Activated T-cell treated with anti-CD3 and anti-CD28 coated beads for 24 hours (primary cell): Measurements from ENCODE around the gene VIM.

Source experiments
- DNase-seq: peaks from one replicate; pipeline ENCODE4 v3.0.0-alpha.2; 2020; ENCODE audit warnings: low read depth

VIM gene

DNA sequence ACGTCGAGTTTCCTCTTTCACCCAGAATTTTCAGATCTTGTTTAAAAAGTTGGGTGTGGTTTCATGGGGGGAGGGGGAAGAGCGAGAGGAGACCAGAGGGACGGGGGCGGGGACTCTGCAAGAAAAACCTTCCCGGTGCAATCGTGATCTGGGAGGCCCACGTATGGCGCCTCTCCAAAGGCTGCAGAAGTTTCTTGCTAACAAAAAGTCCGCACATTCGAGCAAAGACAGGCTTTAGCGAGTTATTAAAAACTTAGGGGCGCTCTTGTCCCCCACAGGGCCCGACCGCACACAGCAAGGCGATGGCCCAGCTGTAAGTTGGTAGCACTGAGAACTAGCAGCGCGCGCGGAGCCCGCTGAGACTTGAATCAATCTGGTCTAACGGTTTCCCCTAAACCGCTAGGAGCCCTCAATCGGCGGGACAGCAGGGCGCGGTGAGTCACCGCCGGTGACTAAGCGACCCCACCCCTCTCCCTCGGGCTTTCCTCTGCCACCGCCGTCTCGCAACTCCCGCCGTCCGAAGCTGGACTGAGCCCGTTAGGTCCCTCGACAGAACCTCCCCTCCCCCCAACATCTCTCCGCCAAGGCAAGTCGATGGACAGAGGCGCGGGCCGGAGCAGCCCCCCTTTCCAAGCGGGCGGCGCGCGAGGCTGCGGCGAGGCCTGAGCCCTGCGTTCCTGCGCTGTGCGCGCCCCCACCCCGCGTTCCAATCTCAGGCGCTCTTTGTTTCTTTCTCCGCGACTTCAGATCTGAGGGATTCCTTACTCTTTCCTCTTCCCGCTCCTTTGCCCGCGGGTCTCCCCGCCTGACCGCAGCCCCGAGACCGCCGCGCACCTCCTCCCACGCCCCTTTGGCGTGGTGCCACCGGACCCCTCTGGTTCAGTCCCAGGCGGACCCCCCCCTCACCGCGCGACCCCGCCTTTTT, at the start of gene VIM:
Gene VIM, plus strand, starts transcription at position 151 of the 925 bp plus-strand sequence. CDS start 1,182 bp downstream, outside the sequence.
- DNase-seq, result peak; percentile 79

DNA sequence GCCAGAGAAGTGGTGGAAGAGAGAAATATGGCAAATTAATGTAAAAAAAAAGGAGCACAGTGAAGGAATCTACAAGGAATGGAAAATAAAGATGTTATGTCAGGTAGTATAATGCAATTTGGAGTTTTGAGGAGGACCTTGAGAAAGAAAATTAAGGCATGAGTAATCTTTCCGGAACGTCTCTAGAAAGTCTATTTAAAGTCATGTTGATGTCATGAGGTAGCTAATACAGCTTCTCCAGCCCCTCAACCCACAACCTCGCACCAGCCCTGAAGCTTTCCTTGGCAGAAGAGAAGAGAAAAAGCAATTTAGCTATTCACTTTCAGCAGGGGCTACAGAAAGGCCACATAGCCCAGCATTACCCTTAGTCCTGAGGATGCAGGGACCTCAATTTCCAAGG, 49.0 kb upstream of the VIM start:
- DNase-seq, result no peak

DNA sequence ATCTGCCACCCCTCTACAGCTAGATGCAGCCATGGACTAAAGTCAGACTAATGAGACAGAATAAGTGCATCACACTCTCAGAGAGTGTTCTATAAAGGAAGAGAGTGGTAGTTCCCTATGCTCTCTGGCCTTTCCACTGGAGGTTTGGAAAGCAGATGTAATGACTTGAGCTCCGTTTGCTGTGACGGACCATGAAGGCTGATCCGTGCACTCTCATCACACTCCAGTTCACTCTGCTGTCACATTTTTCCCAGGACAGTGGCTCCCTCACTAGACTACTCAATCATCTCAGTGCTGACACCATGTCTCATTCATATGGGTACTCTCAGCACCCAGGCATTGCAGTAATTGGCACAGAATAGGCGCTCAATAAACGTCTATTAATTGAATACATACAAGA, 46.9 kb upstream of the VIM start:
- no peak for DNase-seq

DNA sequence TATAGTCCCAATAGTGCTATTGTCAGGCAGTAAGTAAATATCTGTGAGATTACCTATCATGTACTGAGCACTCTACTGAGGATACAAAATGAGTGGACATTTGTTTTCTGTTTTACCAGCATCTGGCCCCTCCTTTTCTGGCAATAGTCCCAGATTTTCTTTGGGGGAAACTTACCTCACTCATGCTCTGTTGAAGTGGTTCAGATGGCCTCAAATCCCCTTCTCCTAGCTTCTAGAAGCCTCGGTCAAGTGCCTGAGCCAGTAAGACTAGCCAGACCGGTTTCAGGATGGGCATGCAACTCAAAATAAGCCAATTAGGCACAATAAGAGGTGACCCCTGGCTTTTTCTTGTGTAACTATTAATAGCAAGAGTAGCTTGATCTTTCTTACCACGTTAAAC, 46.3 kb upstream of the VIM start:
- DNase-seq, result no peak

DNA sequence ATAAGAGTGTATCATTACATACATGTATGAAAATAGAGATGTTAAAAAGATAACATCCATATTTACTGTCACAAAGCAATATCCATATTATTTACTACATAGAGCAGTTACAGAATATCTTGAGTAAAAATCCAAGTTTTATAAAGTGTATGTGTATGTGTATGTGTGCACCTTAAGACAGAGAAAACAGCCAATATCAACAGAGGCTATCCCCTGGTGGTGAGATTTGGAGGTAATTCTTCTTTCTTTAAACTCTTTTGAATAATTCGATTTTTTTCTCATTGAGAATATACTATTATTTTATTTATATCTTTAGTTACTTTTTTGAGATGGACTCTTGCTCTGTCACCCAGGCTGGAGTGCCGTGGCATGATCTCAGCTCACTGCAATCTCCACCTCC, 44.9 kb upstream of the VIM start:
- no peak for DNase-seq

DNA sequence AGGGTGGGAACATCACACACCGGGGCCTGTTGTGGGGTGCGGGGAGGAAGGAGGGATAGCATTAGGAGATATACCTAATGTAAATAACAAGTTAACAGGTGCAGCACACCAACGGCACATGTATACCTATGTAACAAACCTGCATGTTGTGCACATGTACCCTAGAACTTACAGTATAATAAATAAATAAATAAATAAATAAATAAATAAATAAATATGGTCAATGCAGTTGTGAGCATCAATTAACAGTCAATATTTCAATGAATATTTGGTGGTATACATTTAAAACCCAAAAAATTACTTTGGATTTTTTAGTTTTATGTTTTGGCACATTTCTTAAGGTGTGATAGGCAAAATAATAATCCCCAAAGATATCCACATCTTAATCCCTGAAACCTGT, 42.2 kb upstream of the VIM start:
- no peak for DNase-seq

DNA sequence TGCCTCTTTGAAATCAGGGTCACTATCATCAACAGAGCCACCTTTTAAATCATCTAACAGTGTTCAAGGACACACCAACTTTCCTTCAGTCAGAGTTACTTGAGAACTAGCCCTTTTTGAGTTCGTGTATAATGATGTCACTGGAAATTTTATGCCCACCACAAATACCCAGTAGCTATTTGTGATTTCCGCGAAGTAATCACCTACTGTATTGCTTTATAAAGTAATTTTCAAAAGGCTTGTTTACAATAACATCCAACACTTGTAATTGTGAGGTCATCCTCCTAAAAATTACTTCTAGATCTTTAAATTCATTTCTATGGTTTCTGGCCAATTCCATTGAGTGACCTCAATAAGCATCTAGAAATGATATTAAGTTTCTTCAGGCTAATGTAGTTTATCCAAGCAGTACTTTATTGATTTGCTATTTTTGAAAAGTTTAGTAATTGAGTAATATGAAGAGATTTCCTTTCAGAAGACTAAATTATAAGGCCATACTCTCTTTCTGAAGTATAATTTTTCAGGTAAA, 39.3 kb upstream of the VIM start:
- no peak for DNase-seq

DNA sequence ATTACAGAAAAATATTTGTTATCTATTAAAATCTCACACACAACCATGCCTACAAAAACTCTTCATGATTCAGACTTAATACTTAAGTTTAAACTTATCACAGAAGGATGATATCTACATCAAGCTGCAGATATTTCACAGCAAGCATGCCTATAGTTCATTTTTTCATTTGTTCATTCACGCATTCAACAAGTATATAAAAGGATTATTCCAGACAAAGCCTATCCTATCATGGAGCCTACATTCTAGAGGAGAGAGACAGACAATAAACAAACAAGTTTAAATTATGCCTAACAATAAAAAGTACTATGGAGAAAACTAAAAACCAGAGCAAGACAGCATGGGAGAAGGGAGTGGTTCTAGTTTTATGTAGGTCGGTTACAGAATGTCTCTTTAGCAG, 37.4 kb upstream of the VIM start:
- no peak for DNase-seq

DNA sequence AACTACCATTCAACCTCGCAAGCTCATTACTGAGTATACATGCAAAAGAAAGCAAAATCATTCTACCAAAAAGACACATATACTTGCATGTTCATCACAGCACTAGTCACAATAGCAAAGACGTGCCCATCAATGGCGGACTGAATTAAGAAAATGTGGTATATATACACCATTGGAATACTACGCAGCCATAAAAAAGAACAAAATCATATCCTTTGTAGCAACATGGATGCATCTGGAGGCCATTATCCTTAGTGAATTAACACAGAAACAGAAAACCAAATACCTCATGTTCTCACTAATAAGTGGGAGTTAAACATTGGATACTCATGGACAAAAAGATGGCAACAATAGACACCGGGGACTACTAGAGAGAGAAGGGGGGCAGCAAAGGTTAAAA, 33.0 kb upstream of the VIM start:
- DNase-seq, result no peak

DNA sequence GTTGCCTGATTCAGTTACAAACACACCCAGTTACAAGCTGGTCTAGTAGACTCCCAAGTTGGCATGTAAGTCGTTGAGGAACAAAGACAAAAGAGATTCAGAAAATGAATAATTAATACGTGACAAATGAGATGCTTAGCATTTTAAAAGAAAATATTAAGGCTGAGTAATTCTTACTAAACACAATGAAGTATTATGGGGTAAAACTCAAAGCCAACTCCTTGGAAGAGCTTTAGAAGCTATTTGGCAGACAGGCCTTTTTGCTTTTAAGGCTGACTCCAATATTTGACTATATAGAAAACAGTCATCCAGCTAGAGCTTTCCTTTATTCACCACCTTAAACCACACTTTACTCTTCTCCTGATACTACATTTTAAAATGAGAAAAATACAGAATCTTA, 32.0 kb upstream of the VIM start:
- DNase-seq, result no peak

DNA sequence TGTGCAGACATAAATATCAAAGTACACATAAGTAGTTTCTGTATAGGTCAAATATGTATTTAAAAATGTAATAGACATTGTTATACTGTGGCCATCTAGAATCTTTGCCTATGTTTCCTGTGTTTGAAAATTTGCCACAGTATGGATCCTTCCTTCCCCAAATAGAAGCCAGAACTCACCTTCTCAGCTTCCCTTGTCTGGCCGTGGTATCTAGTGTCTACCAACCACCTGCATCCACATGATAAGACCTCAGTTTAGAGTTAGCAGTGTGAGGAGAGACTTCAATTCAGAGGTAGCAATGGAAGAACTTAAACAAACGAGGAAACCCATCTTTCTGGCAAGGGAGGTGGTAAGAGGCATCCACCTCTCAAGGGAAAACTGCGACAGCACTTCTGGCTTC, 31.5 kb upstream of the VIM start:
- no peak for DNase-seq

DNA sequence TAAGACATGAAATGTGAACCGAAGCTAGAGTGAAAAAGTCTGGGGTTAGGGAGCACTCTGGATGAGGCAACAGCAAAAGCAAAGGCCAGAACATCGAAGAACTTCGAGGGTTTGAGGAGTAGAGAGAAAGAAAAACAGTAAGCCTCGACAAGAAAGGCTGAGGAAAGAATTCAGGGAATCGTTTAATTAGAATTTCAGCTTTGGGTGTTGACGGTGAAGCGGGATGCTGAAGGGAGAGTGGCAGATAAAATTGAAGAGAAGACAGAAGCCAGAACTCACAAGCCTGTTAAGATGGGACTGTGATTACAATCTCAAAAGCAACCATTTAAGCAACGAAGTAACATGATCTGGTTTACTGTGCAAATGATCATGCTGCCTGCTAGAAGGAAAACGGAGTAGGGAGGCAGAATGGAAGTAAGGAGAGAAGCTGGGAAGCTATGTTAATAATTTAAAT, 28.7 kb upstream of the VIM start:
- DNase-seq, result no peak

DNA sequence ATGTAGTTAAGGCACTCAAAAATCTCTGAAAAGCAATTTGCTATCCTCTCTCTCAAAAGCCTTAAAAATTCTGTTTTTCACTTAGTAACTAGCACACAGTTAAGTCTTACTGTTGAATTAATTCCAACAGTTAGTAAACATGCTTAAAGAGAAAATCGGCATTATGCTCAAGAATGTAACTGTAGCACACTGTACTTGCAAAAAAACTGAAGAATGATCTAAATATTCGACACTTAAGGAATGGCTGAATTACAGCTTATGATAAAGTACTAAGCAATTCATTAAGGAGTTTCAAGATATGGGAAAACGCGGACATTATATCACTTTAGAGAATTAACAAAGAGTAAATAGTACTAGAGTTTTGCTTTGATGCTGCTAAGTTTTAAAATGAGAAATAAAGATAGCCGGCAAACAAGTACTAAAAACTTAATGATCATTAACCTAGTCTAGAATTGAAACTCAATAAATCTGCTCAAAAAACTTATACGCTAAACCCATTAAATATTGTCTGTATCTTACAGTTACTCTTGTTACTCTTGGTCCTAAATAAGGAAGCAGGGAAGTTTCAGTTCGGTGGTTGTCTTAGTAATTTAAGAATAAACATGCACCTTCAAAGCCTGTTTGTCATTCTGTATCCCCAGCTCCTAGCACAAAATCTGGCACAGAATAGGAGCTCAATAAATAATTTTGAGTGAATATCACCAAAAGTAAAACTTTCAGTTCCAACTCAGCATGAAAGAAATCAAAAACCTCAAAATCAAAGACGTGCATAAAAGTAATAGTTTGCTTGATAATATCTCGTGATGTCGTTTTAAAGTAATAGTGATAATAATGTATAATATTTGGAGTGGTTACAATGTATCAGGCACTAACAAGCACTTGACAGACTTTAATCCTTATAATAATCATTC, 27.8 kb upstream of the VIM start:
- no peak for DNase-seq

DNA sequence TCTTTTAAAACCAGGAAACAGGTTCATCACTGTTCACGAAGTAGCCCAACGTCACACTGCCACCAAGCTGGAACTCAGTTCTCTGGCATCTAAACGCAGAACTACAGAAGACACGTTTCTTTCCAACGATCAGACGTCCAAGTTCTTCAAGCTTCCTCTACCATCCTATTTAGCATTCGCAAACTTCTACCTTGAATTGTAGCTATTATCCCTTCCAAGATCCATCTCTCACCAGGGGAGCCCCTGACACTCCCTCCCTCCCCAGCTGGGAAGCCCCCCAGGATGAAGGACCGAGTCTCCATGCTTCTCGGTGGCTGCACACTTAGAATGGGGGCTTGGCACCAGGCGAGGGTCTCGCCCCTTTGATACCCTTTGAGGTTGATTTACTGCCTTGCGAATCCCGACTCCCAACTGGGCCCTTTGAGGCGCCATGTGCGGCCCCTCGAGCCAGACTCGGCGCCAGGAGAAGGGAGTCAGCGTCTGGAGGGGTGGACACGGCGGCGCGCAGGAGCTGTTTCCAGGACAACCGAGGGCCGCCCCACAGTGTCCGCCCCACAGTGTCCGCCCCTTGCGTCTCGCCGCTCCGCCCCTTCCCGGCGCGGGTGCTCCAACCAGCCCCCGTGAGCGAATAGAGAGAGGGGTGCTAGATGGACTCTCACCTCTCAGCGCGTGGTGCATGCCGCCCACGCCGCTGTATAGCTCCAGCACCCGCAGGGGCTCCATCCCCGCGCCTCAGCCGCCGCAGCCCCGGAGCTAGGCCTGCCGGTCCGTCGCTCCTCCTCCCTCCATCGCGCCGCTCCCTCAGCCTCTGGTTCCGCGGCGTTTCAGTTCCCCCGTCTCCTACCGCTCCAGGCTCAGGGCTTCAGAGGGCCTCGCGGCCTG, 26.9 kb upstream of the VIM start, which contains the start of gene TRDMT1:
Gene TRDMT1, minus strand, starts transcription at position 761 of the 882 bp plus-strand sequence. Its CDS starts 38 bp downstream, at position 723.
- DNase-seq, result peak; percentile 77

DNA sequence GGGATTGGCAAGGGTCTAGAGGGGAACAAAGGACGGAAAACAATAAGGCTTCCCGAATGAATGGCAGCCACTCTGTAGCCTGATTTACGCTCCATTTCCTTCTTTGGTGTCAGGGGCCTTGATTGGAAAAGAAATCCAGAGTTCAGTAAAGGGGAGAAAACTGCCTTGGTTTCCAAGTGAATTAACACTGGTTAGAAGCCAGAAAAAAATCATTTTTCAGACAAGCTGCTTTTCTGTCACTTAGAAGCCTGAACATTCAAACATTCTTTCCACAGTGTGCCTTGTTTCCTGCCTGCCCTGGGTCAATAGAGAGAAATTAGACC, 26.3 kb upstream of the VIM start:
- DNase-seq, result no peak

DNA sequence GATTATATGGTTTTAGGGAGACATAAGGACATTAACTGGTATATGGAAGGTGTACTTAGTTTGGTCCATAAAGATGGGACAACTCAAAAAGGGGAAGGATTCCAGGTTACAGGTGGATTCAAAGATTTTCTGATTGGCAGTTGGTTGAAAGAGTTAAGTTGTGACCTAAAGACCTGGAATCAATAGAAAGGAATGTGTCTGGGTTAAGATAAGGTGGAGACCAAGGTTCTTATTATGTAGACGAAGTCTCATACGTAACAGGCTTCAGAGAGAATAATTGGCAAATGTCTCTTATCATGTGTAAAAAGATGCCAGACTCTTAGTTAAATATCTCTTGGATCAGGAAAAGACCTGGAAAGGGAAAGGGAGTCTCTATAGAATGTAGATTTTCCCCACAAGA, 25.5 kb upstream of the VIM start:
- no peak for DNase-seq

DNA sequence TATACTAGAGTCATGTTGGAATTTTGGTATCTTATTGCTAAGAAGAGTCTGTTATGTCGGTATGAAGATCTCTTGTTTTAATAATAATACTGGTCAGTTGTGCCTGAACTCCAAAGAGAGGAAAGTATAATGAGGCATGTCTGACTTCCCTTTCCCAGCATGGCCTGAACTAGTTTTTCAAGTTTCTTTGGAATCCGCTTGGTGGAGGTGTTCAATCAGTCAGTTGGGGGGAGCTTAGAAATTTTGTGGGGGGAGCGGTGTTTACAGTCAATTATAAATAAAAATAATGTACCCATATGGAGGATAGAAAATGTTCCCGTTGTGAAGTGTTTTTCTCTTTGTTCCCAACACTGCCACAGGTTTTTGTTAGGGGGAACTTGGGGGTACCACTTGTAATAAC, 25.0 kb upstream of the VIM start:
- no peak for DNase-seq

DNA sequence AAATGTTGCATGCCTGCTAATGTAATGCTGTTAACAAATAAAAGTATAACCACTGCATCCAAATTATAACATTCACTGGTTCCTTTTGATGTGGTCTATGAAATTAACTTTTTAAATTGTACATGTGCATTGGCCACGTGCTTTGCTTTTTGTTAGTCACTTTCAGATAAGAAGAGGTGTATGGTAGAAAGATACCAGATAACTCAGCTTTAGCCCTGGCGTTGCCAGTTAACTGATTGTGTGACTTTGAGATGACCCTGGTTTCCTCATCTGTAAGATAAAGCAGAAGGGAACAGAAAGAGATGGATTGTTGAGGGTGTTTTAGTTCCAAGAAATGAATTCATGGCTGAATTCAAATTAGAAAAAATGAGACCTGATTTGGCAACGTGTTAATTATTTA, 24.6 kb upstream of the VIM start:
- no peak for DNase-seq

DNA sequence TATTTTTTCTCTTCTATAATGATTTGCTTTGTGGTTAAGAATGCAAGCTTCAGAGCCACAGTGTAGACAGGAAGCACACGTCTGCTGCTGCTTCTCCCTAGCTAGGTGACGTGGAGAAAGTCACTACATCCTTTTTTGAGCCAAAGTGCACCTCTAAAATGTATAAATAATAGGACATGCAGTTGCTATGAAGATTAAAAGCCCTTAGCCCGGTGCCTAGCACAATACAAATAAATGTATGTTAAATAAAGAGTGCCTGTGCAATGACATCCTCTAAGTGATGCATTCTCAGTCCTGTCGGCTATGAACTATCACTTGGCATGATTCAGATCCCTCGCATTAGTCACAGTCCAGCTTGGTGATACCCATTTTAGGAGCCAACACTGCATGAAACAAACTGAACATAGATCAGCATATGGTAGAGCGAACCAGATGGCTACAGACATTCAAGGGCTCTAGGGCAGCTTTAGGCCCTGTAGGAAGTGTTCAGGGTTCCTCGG, 21.8 kb upstream of the VIM start:
- peak; percentile 42 for DNase-seq

DNA sequence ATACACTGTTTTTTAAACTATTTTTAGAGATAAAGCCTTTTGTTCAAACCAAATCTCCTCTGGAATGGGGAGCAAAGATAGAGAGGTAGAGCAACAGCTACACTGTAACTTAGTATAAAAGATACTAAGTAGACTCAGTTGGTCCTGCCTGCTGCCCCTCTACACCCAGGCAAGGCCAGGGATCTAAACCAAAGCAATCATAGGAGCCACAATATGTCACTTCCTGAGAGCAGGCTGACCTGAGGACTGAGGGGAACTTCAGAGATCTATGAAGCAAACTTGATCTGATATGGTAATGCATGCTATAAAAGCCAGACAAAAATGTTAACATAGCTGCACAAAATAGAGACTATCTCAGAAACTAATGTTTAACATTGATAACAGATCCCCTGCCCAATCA, 19.6 kb upstream of the VIM start:
- DNase-seq, result no peak

DNA sequence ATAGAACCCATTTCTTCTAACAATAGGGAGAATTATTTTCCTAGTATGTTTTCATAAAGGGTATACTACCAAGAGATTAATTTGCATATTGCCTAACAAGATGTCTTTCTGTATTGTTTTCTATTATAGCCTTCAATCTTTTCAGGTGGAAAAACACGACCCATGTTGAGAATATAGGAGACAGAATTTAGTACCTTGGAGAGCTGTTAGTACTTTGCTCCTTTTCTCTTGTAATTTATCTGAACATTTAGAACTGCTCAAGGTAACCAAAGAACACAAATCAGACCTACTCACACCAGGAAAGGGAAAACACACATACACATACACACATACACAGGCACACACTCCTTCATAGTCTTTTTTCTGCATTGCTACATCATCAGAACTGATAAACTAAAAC, 18.7 kb upstream of the VIM start:
- DNase-seq, result no peak

DNA sequence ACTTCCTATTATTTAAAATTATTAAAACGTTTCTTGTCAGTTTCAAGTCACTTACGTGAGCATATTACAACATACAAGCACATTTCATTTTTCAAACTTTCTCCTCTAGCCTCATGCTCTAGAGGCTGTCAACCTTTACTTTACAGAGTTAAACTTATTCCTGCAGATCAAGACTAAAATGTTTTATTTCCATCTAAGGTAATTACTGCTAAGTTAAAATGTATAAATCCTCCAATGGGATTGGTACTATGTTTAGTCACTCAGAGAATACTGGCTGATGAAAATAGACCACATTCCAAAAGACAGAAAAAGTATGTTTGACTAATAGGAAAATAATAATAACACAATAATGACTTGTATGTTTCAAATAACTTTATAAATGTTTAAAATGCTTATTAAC, 18.2 kb upstream of the VIM start:
- no peak for DNase-seq
